HL-60 (cell line): Measurements from ENCODE around the gene FBXO36.

ENCODE experiments used
- POLR2AphosphoS5 ChIP-seq: IDR thresholded peaks from 2 replicates; pipeline ENCODE4 v1.6.1; 2012; ENCODE audit warnings: low read depth
- TF ChIP-seq, protein P1 (sequence below): IDR thresholded peaks from one replicate; pipeline ENCODE4 v1.5.1; 2011; ENCODE audit warnings: low read length, control low read depth, inconsistent platforms; ENCODE audit not compliant: insufficient read depth

DNA sequence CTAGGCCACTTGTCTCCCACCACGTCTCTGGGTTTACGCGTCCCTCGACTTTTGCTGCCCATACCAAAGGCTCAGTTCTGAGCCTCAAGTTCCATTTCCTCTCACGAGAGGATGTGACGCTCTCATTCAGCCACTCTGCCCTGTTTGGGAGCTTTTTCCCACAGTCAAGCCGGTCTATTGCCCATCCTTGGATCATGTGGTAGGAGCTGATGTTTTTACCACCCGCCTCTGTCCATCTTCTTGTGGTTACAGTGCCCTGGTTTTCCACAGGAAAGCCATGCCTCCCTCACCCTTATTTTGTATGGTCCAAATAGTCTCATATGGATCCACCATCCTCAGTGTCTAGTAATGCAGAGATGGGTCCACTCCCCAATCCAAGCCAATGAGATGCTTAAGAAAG lies 20.4 kb downstream of the FBXO36 start:
- TF ChIP-seq, protein P1, sequence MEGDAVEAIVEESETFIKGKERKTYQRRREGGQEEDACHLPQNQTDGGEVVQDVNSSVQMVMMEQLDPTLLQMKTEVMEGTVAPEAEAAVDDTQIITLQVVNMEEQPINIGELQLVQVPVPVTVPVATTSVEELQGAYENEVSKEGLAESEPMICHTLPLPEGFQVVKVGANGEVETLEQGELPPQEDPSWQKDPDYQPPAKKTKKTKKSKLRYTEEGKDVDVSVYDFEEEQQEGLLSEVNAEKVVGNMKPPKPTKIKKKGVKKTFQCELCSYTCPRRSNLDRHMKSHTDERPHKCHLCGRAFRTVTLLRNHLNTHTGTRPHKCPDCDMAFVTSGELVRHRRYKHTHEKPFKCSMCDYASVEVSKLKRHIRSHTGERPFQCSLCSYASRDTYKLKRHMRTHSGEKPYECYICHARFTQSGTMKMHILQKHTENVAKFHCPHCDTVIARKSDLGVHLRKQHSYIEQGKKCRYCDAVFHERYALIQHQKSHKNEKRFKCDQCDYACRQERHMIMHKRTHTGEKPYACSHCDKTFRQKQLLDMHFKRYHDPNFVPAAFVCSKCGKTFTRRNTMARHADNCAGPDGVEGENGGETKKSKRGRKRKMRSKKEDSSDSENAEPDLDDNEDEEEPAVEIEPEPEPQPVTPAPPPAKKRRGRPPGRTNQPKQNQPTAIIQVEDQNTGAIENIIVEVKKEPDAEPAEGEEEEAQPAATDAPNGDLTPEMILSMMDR: no peak
- no peak for TF ChIP-seq POLR2AphosphoS5
